ENCODE measurements around the gene SLC26A8.
"Not testable (repeated sequence)": the region's sequence is repeated elsewhere in the genome, so short reads cannot be mapped to it uniquely, and the experiment has no call there.

The SLC26A8 gene

GRCh38 chr6:36015666-36016065 lies 8.8 kb downstream of the SLC26A8 start:
- no peak for DNase-seq (ENCODE audit: low read depth, low spot score)
- H3K9me3 ChIP-seq (ENCODE audit: insufficient read depth, low read length): no peaks in the 10 kb centered on the region
- TF ChIP-seq ZNF274 (IDR thresholded peaks at IDR 0.05; ENCODE audit: low read depth, low read length) (no peak), YY1 (IDR thresholded peaks at IDR 0.05; ENCODE audit: insufficient read depth, insufficient read length) (no peak), SUZ12 (IDR thresholded peaks at IDR 0.05; ENCODE audit: extremely low read depth, insufficient read depth, insufficient read length) (no peak)
- no peaks in the 10 kb centered on the region for H3K4me1 ChIP-seq (ENCODE audit: insufficient read depth, insufficient read length)
- H3K4me3 ChIP-seq (ENCODE audit: insufficient read length, low read depth): no peak overlapping the region
- no peaks in the 10 kb centered on the region for H3K36me3 ChIP-seq (ENCODE audit: insufficient read depth, insufficient read length, low read length)
- no peaks in the 10 kb centered on the region for H3K27me3 ChIP-seq (ENCODE audit: insufficient read depth, insufficient read length)
- H3K9ac ChIP-seq (ENCODE audit: insufficient read length, low read depth): no peak overlapping the region

- TF ChIP-seq YY1 (IDR thresholded peaks at IDR 0.05; ENCODE audit: insufficient read depth, insufficient read length) (no peak), ZNF274 (IDR thresholded peaks at IDR 0.05; ENCODE audit: low read depth, low read length) (no peak), SUZ12 (IDR thresholded peaks at IDR 0.05; ENCODE audit: extremely low read depth, insufficient read depth, insufficient read length) (no peak)
- no peaks in the 10 kb centered on the region for H3K9me3 ChIP-seq (ENCODE audit: insufficient read depth, low read length)
- H3K36me3 ChIP-seq (ENCODE audit: insufficient read depth, insufficient read length, low read length): no peaks in the 10 kb centered on the region
- H3K4me3 ChIP-seq (ENCODE audit: insufficient read length, low read depth): no peak overlapping the region
- H3K4me1 ChIP-seq (ENCODE audit: insufficient read depth, insufficient read length): no peaks in the 10 kb centered on the region
- no peak overlapping the region for H3K9ac ChIP-seq (ENCODE audit: insufficient read length, low read depth)
- DNase-seq (ENCODE audit: low read depth, low spot score): no peak
- no peaks in the 10 kb centered on the region for H3K27me3 ChIP-seq (ENCODE audit: insufficient read depth, insufficient read length)
Observed at GRCh38 chr6:36000451-36000850, 24.0 kb downstream of the SLC26A8 start.

- Histone ChIP-seq H3K27me3 (ENCODE audit: insufficient read depth, insufficient read length) (no peaks in the 10 kb centered on the region), H3K36me3 (ENCODE audit: insufficient read depth, insufficient read length, low read length) (no peaks in the 10 kb centered on the region), H3K9ac (ENCODE audit: insufficient read length, low read depth) (no peak overlapping the region), H3K4me3 (ENCODE audit: insufficient read length, low read depth) (no peak overlapping the region), H3K9me3 (ENCODE audit: insufficient read depth, low read length) (no peaks in the 10 kb centered on the region), H3K4me1 (ENCODE audit: insufficient read depth, insufficient read length) (no peaks in the 10 kb centered on the region)
- peak; percentile 44 for DNase-seq (ENCODE audit: low read depth, low spot score)
- TF ChIP-seq ZNF274 (IDR thresholded peaks at IDR 0.05; ENCODE audit: low read depth, low read length): no peak
- TF ChIP-seq YY1 (IDR thresholded peaks at IDR 0.05; ENCODE audit: insufficient read depth, insufficient read length): no peak
- TF ChIP-seq SUZ12 (IDR thresholded peaks at IDR 0.05; ENCODE audit: extremely low read depth, insufficient read depth, insufficient read length): no peak
Observed at GRCh38 chr6:35993150-35993549, 31.3 kb downstream of the SLC26A8 start.

GRCh38 chr6:35988047-35988446 lies 36.4 kb downstream of the SLC26A8 start:
- not testable (repeated sequence) for H3K9me3 ChIP-seq (ENCODE audit: insufficient read depth, low read length); H3K4me3 ChIP-seq (ENCODE audit: insufficient read length, low read depth); H3K36me3 ChIP-seq (ENCODE audit: insufficient read depth, insufficient read length, low read length); H3K4me1 ChIP-seq (ENCODE audit: insufficient read depth, insufficient read length); H3K9ac ChIP-seq (ENCODE audit: insufficient read length, low read depth); H3K27me3 ChIP-seq (ENCODE audit: insufficient read depth, insufficient read length); DNase-seq (ENCODE audit: low read depth, low spot score)

- DNase-seq (ENCODE audit: low read depth, low spot score): peak; percentile 40
Observed at GRCh38 chr6:35984701-35985100, 39.7 kb downstream of the SLC26A8 start.

GRCh38 chr6:35980991-35981645 lies 43.3 kb downstream of the SLC26A8 start:
- H3K36me3 ChIP-seq (ENCODE audit: insufficient read depth, insufficient read length, low read length): no peaks in the 10 kb centered on the region
- DNase-seq (ENCODE audit: low read depth, low spot score): no peak
- no peaks in the 10 kb centered on the region for H3K27me3 ChIP-seq (ENCODE audit: insufficient read depth, insufficient read length)
- H3K9me3 ChIP-seq (ENCODE audit: insufficient read depth, low read length): no peaks in the 10 kb centered on the region
- H3K4me1 ChIP-seq (ENCODE audit: insufficient read depth, insufficient read length): peaks cover 2% of the 10 kb centered on the region
- no peak overlapping the region for H3K4me3 ChIP-seq (ENCODE audit: insufficient read length, low read depth)
- no peak overlapping the region for H3K9ac ChIP-seq (ENCODE audit: insufficient read length, low read depth)
- TF ChIP-seq ZNF274 (IDR thresholded peaks at IDR 0.05; ENCODE audit: low read depth, low read length) (no peak), SUZ12 (IDR thresholded peaks at IDR 0.05; ENCODE audit: extremely low read depth, insufficient read depth, insufficient read length) (no peak), YY1 (IDR thresholded peaks at IDR 0.05; ENCODE audit: insufficient read depth, insufficient read length) (no peak)

More at GRCh38 chr6:35984701-35985100, 39.7 kb downstream of the SLC26A8 start:
- Histone ChIP-seq H3K4me1 (ENCODE audit: insufficient read depth, insufficient read length) (peaks cover 2% of the 10 kb centered on the region), H3K9ac (ENCODE audit: insufficient read length, low read depth) (no peak overlapping the region), H3K9me3 (ENCODE audit: insufficient read depth, low read length) (no peaks in the 10 kb centered on the region), H3K27me3 (ENCODE audit: insufficient read depth, insufficient read length) (no peaks in the 10 kb centered on the region), H3K4me3 (ENCODE audit: insufficient read length, low read depth) (no peak overlapping the region), H3K36me3 (ENCODE audit: insufficient read depth, insufficient read length, low read length) (no peaks in the 10 kb centered on the region)
- no peak for TF ChIP-seq YY1 (IDR thresholded peaks at IDR 0.05; ENCODE audit: insufficient read depth, insufficient read length)
- TF ChIP-seq SUZ12 (IDR thresholded peaks at IDR 0.05; ENCODE audit: extremely low read depth, insufficient read depth, insufficient read length): no peak
- no peak for TF ChIP-seq ZNF274 (IDR thresholded peaks at IDR 0.05; ENCODE audit: low read depth, low read length)

GRCh38 chr6:35980126-35980525 lies 44.3 kb downstream of the SLC26A8 start:
- not testable (repeated sequence) for H3K4me1 ChIP-seq (ENCODE audit: insufficient read depth, insufficient read length); H3K9me3 ChIP-seq (ENCODE audit: insufficient read depth, low read length); H3K36me3 ChIP-seq (ENCODE audit: insufficient read depth, insufficient read length, low read length); H3K4me3 ChIP-seq (ENCODE audit: insufficient read length, low read depth); H3K9ac ChIP-seq (ENCODE audit: insufficient read length, low read depth); H3K27me3 ChIP-seq (ENCODE audit: insufficient read depth, insufficient read length); DNase-seq (ENCODE audit: low read depth, low spot score)

- Histone ChIP-seq H3K36me3 (ENCODE audit: insufficient read depth, insufficient read length, low read length) (no peaks in the 10 kb centered on the region), H3K9me3 (ENCODE audit: insufficient read depth, low read length) (no peaks in the 10 kb centered on the region), H3K9ac (ENCODE audit: insufficient read length, low read depth) (no peak overlapping the region), H3K4me1 (ENCODE audit: insufficient read depth, insufficient read length) (peaks cover 2% of the 10 kb centered on the region), H3K4me3 (ENCODE audit: insufficient read length, low read depth) (no peak overlapping the region), H3K27me3 (ENCODE audit: insufficient read depth, insufficient read length) (no peaks in the 10 kb centered on the region)
- no peak for DNase-seq (ENCODE audit: low read depth, low spot score)
- TF ChIP-seq YY1 (IDR thresholded peaks at IDR 0.05; ENCODE audit: insufficient read depth, insufficient read length) (no peak), ZNF274 (IDR thresholded peaks at IDR 0.05; ENCODE audit: low read depth, low read length) (no peak), SUZ12 (IDR thresholded peaks at IDR 0.05; ENCODE audit: extremely low read depth, insufficient read depth, insufficient read length) (no peak)
Observed at GRCh38 chr6:35977308-35977707, 47.1 kb downstream of the SLC26A8 start.

Data from NT2/D1 (cell line).